ENCODE measurements around the gene KCTD5.
"Not testable (repeated sequence)": the region's sequence is repeated elsewhere in the genome, so short reads cannot be mapped to it uniquely, and the experiment has no call there.

GRCh38 chr16:2653915-2654314 lies 28.4 kb upstream of the KCTD5 start:
- TF ChIP-seq POLR2A (IDR thresholded peaks at IDR 0.05): not testable (repeated sequence)
- TF ChIP-seq, protein P1, sequence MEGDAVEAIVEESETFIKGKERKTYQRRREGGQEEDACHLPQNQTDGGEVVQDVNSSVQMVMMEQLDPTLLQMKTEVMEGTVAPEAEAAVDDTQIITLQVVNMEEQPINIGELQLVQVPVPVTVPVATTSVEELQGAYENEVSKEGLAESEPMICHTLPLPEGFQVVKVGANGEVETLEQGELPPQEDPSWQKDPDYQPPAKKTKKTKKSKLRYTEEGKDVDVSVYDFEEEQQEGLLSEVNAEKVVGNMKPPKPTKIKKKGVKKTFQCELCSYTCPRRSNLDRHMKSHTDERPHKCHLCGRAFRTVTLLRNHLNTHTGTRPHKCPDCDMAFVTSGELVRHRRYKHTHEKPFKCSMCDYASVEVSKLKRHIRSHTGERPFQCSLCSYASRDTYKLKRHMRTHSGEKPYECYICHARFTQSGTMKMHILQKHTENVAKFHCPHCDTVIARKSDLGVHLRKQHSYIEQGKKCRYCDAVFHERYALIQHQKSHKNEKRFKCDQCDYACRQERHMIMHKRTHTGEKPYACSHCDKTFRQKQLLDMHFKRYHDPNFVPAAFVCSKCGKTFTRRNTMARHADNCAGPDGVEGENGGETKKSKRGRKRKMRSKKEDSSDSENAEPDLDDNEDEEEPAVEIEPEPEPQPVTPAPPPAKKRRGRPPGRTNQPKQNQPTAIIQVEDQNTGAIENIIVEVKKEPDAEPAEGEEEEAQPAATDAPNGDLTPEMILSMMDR (IDR thresholded peaks at IDR 0.05): not testable (repeated sequence)
